ENCODE data around the gene GCNT3. TPM values are rescaled to one million over a fixed set of nuclear protein-coding genes. Genes with fewer than 3 reads are reported as not detected.

The GCNT3 gene
- total RNA-seq, 1 experiment from 2014 or later = 0.20 TPM

DNA sequence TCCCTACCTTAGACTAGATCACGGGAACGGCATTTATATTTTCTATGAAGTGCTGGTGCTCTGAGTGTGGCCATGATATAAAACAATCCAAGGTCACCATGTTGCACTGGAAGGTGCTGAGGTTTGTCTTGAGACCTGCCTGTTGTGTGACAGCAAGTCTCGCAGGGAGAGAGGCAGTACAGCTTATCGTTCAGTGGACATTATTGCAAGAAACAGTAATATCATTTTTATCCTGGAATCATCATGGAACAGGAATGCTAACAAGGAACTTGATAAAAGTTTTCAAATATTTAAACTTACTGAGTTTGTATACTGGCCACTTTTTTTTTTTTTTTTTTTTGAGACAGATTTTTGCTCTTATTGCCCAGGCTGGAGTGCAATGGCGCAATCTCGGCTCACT lies 40.0 kb upstream of the GCNT3 start:
- CTCF ChIA-PET = interaction anchor here (0.8 kb wide), 1 partner anchor 154 kb away, joined by 3 read pairs; no protein-coding TSS in a partner anchor

DNA sequence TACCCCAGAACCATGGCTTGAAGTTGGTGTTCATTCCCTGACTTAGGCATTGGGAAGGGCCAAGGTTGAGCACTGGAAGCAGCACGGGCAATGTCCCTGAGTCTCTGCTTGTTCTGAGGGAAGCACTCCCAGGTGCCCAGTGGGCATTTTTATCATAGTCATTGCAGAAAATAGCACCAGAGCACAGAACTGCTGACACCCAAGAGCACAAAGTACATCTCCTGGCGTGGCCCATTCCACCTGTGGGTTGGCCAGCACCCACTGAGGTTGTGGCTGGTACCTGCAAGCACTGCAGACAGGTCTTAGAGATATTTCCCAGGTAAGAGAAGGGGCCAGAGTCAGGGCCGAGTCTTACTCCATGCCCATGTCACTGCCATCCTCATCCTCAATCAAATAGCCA lies 28.5 kb upstream of the GCNT3 start:
- CTCF ChIA-PET = no interaction called here
- no peak overlapping the region for H3K27ac Mint-ChIP-seq
- TF ChIP-seq, protein P1, sequence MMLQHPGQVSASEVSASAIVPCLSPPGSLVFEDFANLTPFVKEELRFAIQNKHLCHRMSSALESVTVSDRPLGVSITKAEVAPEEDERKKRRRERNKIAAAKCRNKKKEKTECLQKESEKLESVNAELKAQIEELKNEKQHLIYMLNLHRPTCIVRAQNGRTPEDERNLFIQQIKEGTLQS (CRISPR knock-in tag; conservative IDR thresholded peaks at IDR 0.05) = no peak
- no peak for TF ChIP-seq MAX (CRISPR knock-in tag; IDR thresholded peaks at IDR 0.05)
- TF ChIP-seq, protein P2, sequence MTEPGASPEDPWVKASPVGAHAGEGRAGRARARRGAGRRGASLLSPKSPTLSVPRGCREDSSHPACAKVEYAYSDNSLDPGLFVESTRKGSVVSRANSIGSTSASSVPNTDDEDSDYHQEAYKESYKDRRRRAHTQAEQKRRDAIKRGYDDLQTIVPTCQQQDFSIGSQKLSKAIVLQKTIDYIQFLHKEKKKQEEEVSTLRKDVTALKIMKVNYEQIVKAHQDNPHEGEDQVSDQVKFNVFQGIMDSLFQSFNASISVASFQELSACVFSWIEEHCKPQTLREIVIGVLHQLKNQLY (CRISPR knock-in tag; IDR thresholded peaks at IDR 0.05) = no peak
- no peak for TF ChIP-seq ZBTB21 (CRISPR knock-in tag; IDR thresholded peaks at IDR 0.05; ENCODE audit: borderline replicate concordance)
- TF ChIP-seq ETV6 (CRISPR knock-in tag; IDR thresholded peaks at IDR 0.05) = no peak
- no peak for TF ChIP-seq HMGA2 (CRISPR knock-in tag; IDR thresholded peaks at IDR 0.05)
- TF ChIP-seq, protein P3, sequence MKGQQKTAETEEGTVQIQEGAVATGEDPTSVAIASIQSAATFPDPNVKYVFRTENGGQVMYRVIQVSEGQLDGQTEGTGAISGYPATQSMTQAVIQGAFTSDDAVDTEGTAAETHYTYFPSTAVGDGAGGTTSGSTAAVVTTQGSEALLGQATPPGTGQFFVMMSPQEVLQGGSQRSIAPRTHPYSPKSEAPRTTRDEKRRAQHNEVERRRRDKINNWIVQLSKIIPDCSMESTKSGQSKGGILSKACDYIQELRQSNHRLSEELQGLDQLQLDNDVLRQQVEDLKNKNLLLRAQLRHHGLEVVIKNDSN (CRISPR knock-in tag; IDR thresholded peaks at IDR 0.05) = no peak

More for the DNA sequence above, 40.0 kb upstream of the GCNT3 start:
- no peaks in the 10 kb centered on the region for H3K9me3 Mint-ChIP-seq
- H3K36me3 Mint-ChIP-seq = no peaks in the 10 kb centered on the region
- TF ChIP-seq, protein P4, sequence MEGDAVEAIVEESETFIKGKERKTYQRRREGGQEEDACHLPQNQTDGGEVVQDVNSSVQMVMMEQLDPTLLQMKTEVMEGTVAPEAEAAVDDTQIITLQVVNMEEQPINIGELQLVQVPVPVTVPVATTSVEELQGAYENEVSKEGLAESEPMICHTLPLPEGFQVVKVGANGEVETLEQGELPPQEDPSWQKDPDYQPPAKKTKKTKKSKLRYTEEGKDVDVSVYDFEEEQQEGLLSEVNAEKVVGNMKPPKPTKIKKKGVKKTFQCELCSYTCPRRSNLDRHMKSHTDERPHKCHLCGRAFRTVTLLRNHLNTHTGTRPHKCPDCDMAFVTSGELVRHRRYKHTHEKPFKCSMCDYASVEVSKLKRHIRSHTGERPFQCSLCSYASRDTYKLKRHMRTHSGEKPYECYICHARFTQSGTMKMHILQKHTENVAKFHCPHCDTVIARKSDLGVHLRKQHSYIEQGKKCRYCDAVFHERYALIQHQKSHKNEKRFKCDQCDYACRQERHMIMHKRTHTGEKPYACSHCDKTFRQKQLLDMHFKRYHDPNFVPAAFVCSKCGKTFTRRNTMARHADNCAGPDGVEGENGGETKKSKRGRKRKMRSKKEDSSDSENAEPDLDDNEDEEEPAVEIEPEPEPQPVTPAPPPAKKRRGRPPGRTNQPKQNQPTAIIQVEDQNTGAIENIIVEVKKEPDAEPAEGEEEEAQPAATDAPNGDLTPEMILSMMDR (IDR thresholded peaks at IDR 0.05) = no peak
- TF ChIP-seq, protein P5, sequence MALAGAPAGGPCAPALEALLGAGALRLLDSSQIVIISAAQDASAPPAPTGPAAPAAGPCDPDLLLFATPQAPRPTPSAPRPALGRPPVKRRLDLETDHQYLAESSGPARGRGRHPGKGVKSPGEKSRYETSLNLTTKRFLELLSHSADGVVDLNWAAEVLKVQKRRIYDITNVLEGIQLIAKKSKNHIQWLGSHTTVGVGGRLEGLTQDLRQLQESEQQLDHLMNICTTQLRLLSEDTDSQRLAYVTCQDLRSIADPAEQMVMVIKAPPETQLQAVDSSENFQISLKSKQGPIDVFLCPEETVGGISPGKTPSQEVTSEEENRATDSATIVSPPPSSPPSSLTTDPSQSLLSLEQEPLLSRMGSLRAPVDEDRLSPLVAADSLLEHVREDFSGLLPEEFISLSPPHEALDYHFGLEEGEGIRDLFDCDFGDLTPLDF (CRISPR knock-in tag; IDR thresholded peaks at IDR 0.05) = no peak
- TF ChIP-seq MYBL2 (CRISPR knock-in tag; IDR thresholded peaks at IDR 0.05) (no peak), RORB (CRISPR knock-in tag; IDR thresholded peaks at IDR 0.05) (no peak), NR3C1 (CRISPR knock-in tag; conservative IDR thresholded peaks at IDR 0.05; ENCODE audit: low read depth) (no peak), JAZF1 (CRISPR knock-in tag; IDR thresholded peaks at IDR 0.05) (no peak), FOXP1 (CRISPR knock-in tag; IDR thresholded peaks at IDR 0.05; ENCODE audit: borderline replicate concordance) (no peak), MXD4 (CRISPR knock-in tag; IDR thresholded peaks at IDR 0.05; ENCODE audit: borderline replicate concordance) (no peak), ZNF416 (CRISPR knock-in tag; IDR thresholded peaks at IDR 0.05) (no peak), IRF2 (CRISPR knock-in tag; IDR thresholded peaks at IDR 0.05; ENCODE audit: borderline replicate concordance, low read depth) (no peak), STAT6 (CRISPR knock-in tag; conservative IDR thresholded peaks at IDR 0.05; ENCODE audit: low read depth) (no peak), ZNF423 (CRISPR knock-in tag; IDR thresholded peaks at IDR 0.05) (no peak), ZNF138 (CRISPR knock-in tag; conservative IDR thresholded peaks at IDR 0.05) (no peak), ZNF232 (CRISPR knock-in tag; IDR thresholded peaks at IDR 0.05) (no peak), ZBTB43 (CRISPR knock-in tag; IDR thresholded peaks at IDR 0.05) (no peak), ESRRA (CRISPR knock-in tag; IDR thresholded peaks at IDR 0.05; ENCODE audit: borderline replicate concordance) (no peak), E2F4 (CRISPR knock-in tag; IDR thresholded peaks at IDR 0.05; ENCODE audit: borderline replicate concordance, low read depth) (no peak)
- POLR2A ChIA-PET = interaction anchor here (0.6 kb wide), 1 partner anchor 95 kb away, joined by 3 read pairs; no protein-coding TSS in a partner anchor
- H3K27me3 Mint-ChIP-seq (ENCODE audit: low read depth) = no peaks in the 10 kb centered on the region
- H3K4me3 Mint-ChIP-seq = no peak overlapping the region
- ATAC-seq (no peak), DNase-seq (ENCODE audit: low spot score) (no peak)
- peaks cover 7% of the 10 kb centered on the region for H3K4me1 Mint-ChIP-seq
- H3K27ac Mint-ChIP-seq = no peak overlapping the region

More for the DNA sequence above, 28.5 kb upstream of the GCNT3 start:
- DNase-seq (ENCODE audit: low spot score) (no peak), ATAC-seq (no peak)
- no peaks in the 10 kb centered on the region for H3K36me3 Mint-ChIP-seq
- H3K4me1 Mint-ChIP-seq = no peaks in the 10 kb centered on the region
- POLR2A ChIA-PET = no interaction called here
- no peaks in the 10 kb centered on the region; the same call in 1 of the 2 replicates for H3K27me3 Mint-ChIP-seq (ENCODE audit: low read depth)
- H3K4me3 Mint-ChIP-seq = no peak overlapping the region
- peaks cover 5% of the 10 kb centered on the region for H3K9me3 Mint-ChIP-seq
